ENCODE results near the gene ZNF165.

GRCh38 chr6:28081486-28081751, 1.1 kb downstream of the ZNF165 start:
- TF ChIP-seq POLR2A (IDR thresholded peaks at IDR 0.05; ENCODE audit: low read depth, low read length) = no peak
- TF ChIP-seq CTCF (IDR thresholded peaks at IDR 0.05; ENCODE audit: extremely low read depth in 1 of 2, insufficient read depth in 1 of 2, low read depth in 1 of 2, low read length in 2 of 2) = no peak
- TF ChIP-seq JUN (IDR thresholded peaks at IDR 0.05; ENCODE audit: borderline replicate concordance, insufficient read depth, insufficient read length, low read depth) = no peak
- TF ChIP-seq MYC (IDR thresholded peaks at IDR 0.05; ENCODE audit: low read depth, low read length) = no peak

Data from endothelial cell of umbilical vein (primary cell).